Duodenal mucosa (tissue), 2 donors: ENCODE results near the gene KRT35.
"Not testable (repeated sequence)": the region's sequence is repeated elsewhere in the genome, so short reads cannot be mapped to it uniquely, and the experiment has no call there.

Experiments
- H3K27ac ChIP-seq: one replicate; pipeline ENCODE4 v1.7.0; 2013; ENCODE audit warnings: low read depth, low read length
- H3K27me3 ChIP-seq, 2 donors: one replicate each; pipeline ENCODE4 v1.7.0; 2013; ENCODE audit warnings: low read length in 2 of 2, control low read depth in 1 of 2; ENCODE audit not compliant: insufficient read depth in 2 of 2, control insufficient read depth in 1 of 2
- H3K36me3 ChIP-seq, 2 donors: one replicate each; pipeline ENCODE4 v1.7.0; 2013; ENCODE audit warnings: low read length in 2 of 2, control low read depth in 1 of 2; ENCODE audit not compliant: insufficient read depth in 2 of 2, control insufficient read depth in 1 of 2
- H3K4me1 ChIP-seq, 2 donors: one replicate each; pipeline ENCODE4 v1.7.0; 2013; ENCODE audit warnings: low read length in 2 of 2, control low read depth in 1 of 2; ENCODE audit not compliant: insufficient read depth in 2 of 2, control insufficient read depth in 1 of 2
- H3K4me3 ChIP-seq, 2 donors: one replicate each; pipeline ENCODE4 v1.7.0; 2013; ENCODE audit warnings: low read length in 2 of 2, low read depth in 1 of 2
- H3K9ac ChIP-seq, 2 donors: one replicate each; pipeline ENCODE4 v1.7.0; 2013; ENCODE audit warnings: low read length in 2 of 2, low read depth in 1 of 2
- H3K9me3 ChIP-seq, 2 donors: one replicate each; pipeline ENCODE4 v1.7.0; 2013; ENCODE audit warnings: low read length in 2 of 2, control low read depth in 1 of 2; ENCODE audit not compliant: control insufficient read depth in 1 of 2

The KRT35 gene

GRCh38 chr17:41442739-41443138 lies 38.2 kb downstream of the KRT35 start:
- Histone ChIP-seq H3K4me3 (no peak overlapping the region), H3K4me1 (no peaks in the 10 kb centered on the region), H3K9ac (no peak overlapping the region), H3K27me3 (peaks cover 0 to 6% of the 10 kb centered on the region in 2 donors), H3K36me3 (no peaks in the 10 kb centered on the region), H3K9me3 (no peaks in the 10 kb centered on the region), H3K27ac (no peak overlapping the region)

GRCh38 chr17:41440531-41441033 lies 40.4 kb downstream of the KRT35 start, which contains the start of gene KRT38:
Gene KRT38 (minus strand): TSS chr17:41440983. CDS start chr17:41440921, 62 bp downstream.
- no peak within 1 kb of the TSS for H3K27ac ChIP-seq
- no peak within 1 kb of the TSS for H3K4me3 ChIP-seq
- H3K9ac ChIP-seq: no peak within 1 kb of the TSS
- H3K27me3 ChIP-seq: peaks cover 0 to 6% of the 10 kb centered on the region in 2 donors
- H3K4me1 ChIP-seq: no peaks in the 10 kb centered on the region
- no peaks in the 10 kb centered on the region for H3K36me3 ChIP-seq
- H3K9me3 ChIP-seq: no peaks in the 10 kb centered on the region

- no peaks in the 10 kb centered on the region for H3K36me3 ChIP-seq
- no peaks in the 10 kb centered on the region for H3K9me3 ChIP-seq
- no peak overlapping the region for H3K9ac ChIP-seq
- no peak overlapping the region for H3K27ac ChIP-seq
- H3K27me3 ChIP-seq: peaks cover 0 to 6% of the 10 kb centered on the region in 2 donors
- no peak overlapping the region for H3K4me3 ChIP-seq
- no peaks in the 10 kb centered on the region for H3K4me1 ChIP-seq
These were observed 41.6 kb downstream of the KRT35 start for GRCh38 chr17:41439375-41439774.

GRCh38 chr17:41437769-41438168 lies 43.2 kb downstream of the KRT35 start:
- Histone ChIP-seq H3K36me3 (no peaks in the 10 kb centered on the region), H3K4me3 (no peak overlapping the region), H3K27ac (no peak overlapping the region), H3K27me3 (peaks cover 0 to 4% of the 10 kb centered on the region in 2 donors), H3K4me1 (no peaks in the 10 kb centered on the region), H3K9me3 (no peaks in the 10 kb centered on the region), H3K9ac (no peak overlapping the region)

- Histone ChIP-seq H3K36me3 (no peaks in the 10 kb centered on the region), H3K9me3 (no peaks in the 10 kb centered on the region), H3K9ac (no peak overlapping the region), H3K4me1 (no peaks in the 10 kb centered on the region), H3K4me3 (no peak overlapping the region), H3K27ac (no peak overlapping the region), H3K27me3 (no peaks in the 10 kb centered on the region)
These were observed 43.7 kb downstream of the KRT35 start for GRCh38 chr17:41437254-41437653.

GRCh38 chr17:41434415-41434814 lies 46.5 kb downstream of the KRT35 start:
- no peaks in the 10 kb centered on the region for H3K36me3 ChIP-seq
- no peak overlapping the region for H3K4me3 ChIP-seq
- H3K27ac ChIP-seq: no peak overlapping the region
- no peak overlapping the region for H3K9ac ChIP-seq
- H3K9me3 ChIP-seq: no peaks in the 10 kb centered on the region
- no peaks in the 10 kb centered on the region for H3K27me3 ChIP-seq
- no peaks in the 10 kb centered on the region for H3K4me1 ChIP-seq

GRCh38 chr17:41434005-41434404 lies 46.9 kb downstream of the KRT35 start:
- no peaks in the 10 kb centered on the region for H3K36me3 ChIP-seq
- H3K27ac ChIP-seq: no peak overlapping the region
- no peaks in the 10 kb centered on the region for H3K27me3 ChIP-seq
- H3K9me3 ChIP-seq: no peaks in the 10 kb centered on the region
- no peak overlapping the region for H3K4me3 ChIP-seq
- H3K4me1 ChIP-seq: no peaks in the 10 kb centered on the region
- no peak overlapping the region for H3K9ac ChIP-seq

- no peaks in the 10 kb centered on the region for H3K36me3 ChIP-seq
- no peaks in the 10 kb centered on the region for H3K4me1 ChIP-seq
- no peak overlapping the region for H3K27ac ChIP-seq
- H3K4me3 ChIP-seq: no peak overlapping the region
- no peak overlapping the region for H3K9ac ChIP-seq
- no peaks in the 10 kb centered on the region for H3K27me3 ChIP-seq
- no peaks in the 10 kb centered on the region for H3K9me3 ChIP-seq
These were observed 47.4 kb downstream of the KRT35 start for GRCh38 chr17:41433586-41433985.

GRCh38 chr17:41430376-41430775 lies 50.6 kb downstream of the KRT35 start:
- H3K9me3 ChIP-seq, H3K4me1 ChIP-seq, H3K4me3 ChIP-seq, H3K36me3 ChIP-seq, H3K9ac ChIP-seq, H3K27ac ChIP-seq, H3K27me3 ChIP-seq: not testable (repeated sequence)

- no peaks in the 10 kb centered on the region for H3K4me1 ChIP-seq
- H3K27ac ChIP-seq: no peak overlapping the region
- H3K9me3 ChIP-seq: no peaks in the 10 kb centered on the region
- no peaks in the 10 kb centered on the region for H3K36me3 ChIP-seq
- no peaks in the 10 kb centered on the region for H3K27me3 ChIP-seq
- no peak overlapping the region for H3K9ac ChIP-seq
- H3K4me3 ChIP-seq: no peak overlapping the region
These were observed 51.3 kb downstream of the KRT35 start for GRCh38 chr17:41429667-41430066.
